ACC112 (cell line): ENCODE data around the gene TRAPPC11.

Experiments
- H2AFZ ChIP-seq: fragments of 200-600 bp; sonication (generic); one replicate; pipeline ENCODE4 v1.6.0; 2017; ENCODE audit warnings: antibody characterized with exemption, low read length; ENCODE audit not compliant: unreplicated experiment
- H3K27ac ChIP-seq: fragments of 200-600 bp; sonication (generic); 2 replicates; pipeline ENCODE4 v1.5.1; 2014; ENCODE audit warnings: low read depth, mild to moderate bottlenecking, antibody characterized with exemption, low read length, moderate library complexity
- H3K27me3 ChIP-seq: fragments of 200-600 bp; sonication (generic); 2 replicates; pipeline ENCODE4 v1.6.1; 2014; ENCODE audit warnings: mild to moderate bottlenecking, antibody characterized with exemption, low read length, moderate library complexity, mixed read lengths; ENCODE audit not compliant: insufficient read depth
- H3K36me3 ChIP-seq: fragments of 200-600 bp; sonication (generic); 2 replicates; pipeline ENCODE4 v1.6.1; 2016; ENCODE audit warnings: mild to moderate bottlenecking, antibody characterized with exemption, low read length, moderate library complexity, mixed read lengths; ENCODE audit not compliant: insufficient read depth
- H3K4me1 ChIP-seq: fragments of 200-600 bp; sonication (generic); one replicate; pipeline ENCODE4 v1.6.1; 2016; ENCODE audit warnings: low read length, mixed read lengths; ENCODE audit not compliant: insufficient read depth, unreplicated experiment, control insufficient read depth
- H3K4me3 ChIP-seq: fragments of 200-600 bp; sonication (generic); 2 replicates; pipeline ENCODE4 v1.5.1; 2014; ENCODE audit warnings: mild to moderate bottlenecking, low read depth, low read length
- H3K79me2 ChIP-seq: fragments of 200-600 bp; sonication (generic); one replicate; pipeline ENCODE4 v1.6.0; 2016; ENCODE audit warnings: low read length; ENCODE audit not compliant: control insufficient read depth, unreplicated experiment, insufficient read depth

Gene TRAPPC11

GRCh38 chr4:183758061-183758757, 99.1 kb downstream of the TRAPPC11 start:
- Histone ChIP-seq H3K4me1 (no peaks in the 10 kb centered on the region), H3K79me2 (no peaks in the 10 kb centered on the region), H2AFZ (no peak overlapping the region), H3K4me3 (no peak overlapping the region), H3K36me3 (no peaks in the 10 kb centered on the region), H3K27ac (no peak overlapping the region), H3K27me3 (peaks cover 24% of the 10 kb centered on the region)

- H2AFZ ChIP-seq, result no peak overlapping the region
Observed at GRCh38 chr4:183758758-183759447, 99.8 kb downstream of the TRAPPC11 start.

GRCh38 chr4:183760326-183760725, 101.2 kb downstream of the TRAPPC11 start:
- H3K36me3 ChIP-seq, result no peaks in the 10 kb centered on the region
- no peak overlapping the region for H3K4me3 ChIP-seq
- H3K27ac ChIP-seq, result no peak overlapping the region
- H3K4me1 ChIP-seq, result no peaks in the 10 kb centered on the region
- peaks cover 33% of the 10 kb centered on the region for H3K27me3 ChIP-seq
- no peaks in the 10 kb centered on the region for H3K79me2 ChIP-seq
- no peak overlapping the region for H2AFZ ChIP-seq

More at GRCh38 chr4:183758758-183759447, 99.8 kb downstream of the TRAPPC11 start:
- no peaks in the 10 kb centered on the region for H3K4me1 ChIP-seq
- peaks cover 25% of the 10 kb centered on the region for H3K27me3 ChIP-seq
- no peaks in the 10 kb centered on the region for H3K79me2 ChIP-seq
- H3K27ac ChIP-seq, result no peak overlapping the region
- no peaks in the 10 kb centered on the region for H3K36me3 ChIP-seq
- no peak overlapping the region for H3K4me3 ChIP-seq
